HepG2 (cell line): ENCODE results near the gene TTC39C. TPM values are rescaled to one million over a fixed set of nuclear protein-coding genes. Genes with fewer than 3 reads are reported as not detected.

Source experiments
- AFF4 ChIP-seq: sonication (generic); formaldehyde crosslinking; IDR thresholded peaks from 2 replicates; pipeline ENCODE4 v1.4.0; 2020; ENCODE audit warnings: missing genetic modification reagents
- DR1 ChIP-seq: sonication (generic); formaldehyde crosslinking; IDR thresholded peaks from 2 replicates; pipeline ENCODE4 v1.8.0; 2021; ENCODE audit warnings: mild to moderate bottlenecking, missing genetic modification reagents, inconsistent platforms
- EHMT2 ChIP-seq: fragments of 200-600 bp; sonication (generic); IDR thresholded peaks from 2 replicates; pipeline ENCODE4 v1.7.0; 2017; ENCODE audit warnings: antibody characterized with exemption, low read depth, low read length, borderline replicate concordance
- GLI4 ChIP-seq: sonication (generic); formaldehyde crosslinking; IDR thresholded peaks from 2 replicates; pipeline ENCODE4 v1.5.1; 2020; ENCODE audit warnings: missing genetic modification reagents, mild to moderate bottlenecking, moderate library complexity, borderline replicate concordance
- HMGA1 ChIP-seq: sonication (generic); formaldehyde crosslinking; conservative IDR thresholded peaks from 2 replicates; pipeline ENCODE4 v1.4.0; 2020; ENCODE audit warnings: missing genetic modification reagents
- HOMEZ ChIP-seq: IDR thresholded peaks from 2 replicates; pipeline ENCODE4 v1.6.1; 2016; ENCODE audit warnings: low read depth
- ISL2 ChIP-seq: sonication (generic); formaldehyde crosslinking; IDR thresholded peaks from 2 replicates; pipeline ENCODE4 v1.5.0; 2020; ENCODE audit warnings: missing genetic modification reagents
- MTA1 ChIP-seq: sonication (generic); formaldehyde crosslinking; IDR thresholded peaks from 2 replicates; pipeline ENCODE4 v1.4.0; 2020; ENCODE audit warnings: missing genetic modification reagents, mild to moderate bottlenecking, borderline replicate concordance
- MXD1 ChIP-seq: sonication (generic); formaldehyde crosslinking; IDR thresholded peaks from 2 replicates; pipeline ENCODE4 v1.4.0; 2020; ENCODE audit warnings: mild to moderate bottlenecking, missing genetic modification reagents
- MZF1 ChIP-seq: sonication (generic); formaldehyde crosslinking; IDR thresholded peaks from 2 replicates; pipeline ENCODE4 v1.8.1; 2023; ENCODE audit warnings: mild to moderate bottlenecking, missing genetic modification reagents, borderline replicate concordance
- NCOA2 ChIP-seq: sonication (generic); formaldehyde crosslinking; IDR thresholded peaks from 2 replicates; pipeline ENCODE4 v1.8.0; 2022; ENCODE audit warnings: inconsistent platforms
- PHF21A ChIP-seq: sonication (generic); formaldehyde crosslinking; IDR thresholded peaks from 2 replicates; pipeline ENCODE4 v1.5.0; 2020; ENCODE audit warnings: mild to moderate bottlenecking, missing genetic modification reagents
- RAD51 ChIP-seq: fragments of 450-650 bp; IDR thresholded peaks from 2 replicates; pipeline ENCODE4 v1.6.1; 2016; ENCODE audit warnings: borderline replicate concordance
- SIX1 ChIP-seq: sonication (generic); formaldehyde crosslinking; IDR thresholded peaks from 2 replicates; pipeline ENCODE4 v1.4.0; 2020; ENCODE audit warnings: missing genetic modification reagents, borderline replicate concordance
- TRIM24 ChIP-seq: sonication (generic); formaldehyde crosslinking; IDR thresholded peaks from 2 replicates; pipeline ENCODE4 v1.8.0; 2022; ENCODE audit warnings: mild to moderate bottlenecking, missing genetic modification reagents
- ZBTB39 ChIP-seq: sonication (generic); formaldehyde crosslinking; IDR thresholded peaks from 2 replicates; pipeline ENCODE4 v1.5.0; 2020; ENCODE audit warnings: missing genetic modification reagents
- ZC3H13 ChIP-seq: sonication (generic); formaldehyde crosslinking; IDR thresholded peaks from 2 replicates; pipeline ENCODE4 v1.8.1; 2023; ENCODE audit warnings: mild to moderate bottlenecking, missing genetic modification reagents, moderate library complexity
- ZFP91 ChIP-seq: sonication (generic); formaldehyde crosslinking; IDR thresholded peaks from 2 replicates; pipeline ENCODE4 v1.9.0; 2022; ENCODE audit warnings: missing genetic modification reagents, mild to moderate bottlenecking, borderline replicate concordance
- ZNF430 ChIP-seq: sonication (generic); formaldehyde crosslinking; IDR thresholded peaks from 2 replicates; pipeline ENCODE4 v1.9.0; 2021; ENCODE audit warnings: mild to moderate bottlenecking, missing genetic modification reagents
- ZSCAN9 ChIP-seq: IDR thresholded peaks from 2 replicates; pipeline ENCODE4 v1.6.1; 2016; ENCODE audit warnings: borderline replicate concordance
- polyA plus RNA-seq, 8 experiments: library from polyadenylated mRNA; depleted of rRNA in 3 of 8; stranded (reverse) in 7 of 8; unstranded in 1 of 8; fragments of >200 nt; fragmentation: Illumina TruSeq in 4 of 8; extraction: Trizol in 4 of 8; gene quantifications; 2 replicates each; pipeline versions ENCODE4 v1.2.1 to v1.2.3, GENCODE V29; 2011 to 2016; ENCODE audit warnings: low read depth in 4 of 8, missing spikeins in 1 of 8, mixed read lengths in 1 of 8; ENCODE audit not compliant: insufficient read depth in 1 of 8
- total RNA-seq, 5 experiments: library from RNA; depleted of rRNA; stranded (reverse); fragments of >200 nt; fragmentation: Illumina TruSeq; extraction: Trizol; gene quantifications; 2 replicates each; pipeline ENCODE4 v1.2.3, GENCODE V29; 2016; ENCODE audit warnings: low read depth in 1 of 5

TTC39C gene
- total and polyA plus RNA-seq, 2 of the 13 experiments (the other 11 are each of a cell fraction or from before 2014, with no cell fraction given) = 19.1 to 25.9 TPM

- TF ChIP-seq AFF4 = no peak
- TF ChIP-seq SIX1 (CRISPR knock-in tag) = peak; percentile 35; the same call in 1 of the 2 replicates
- no peak for TF ChIP-seq RAD51
- TF ChIP-seq ISL2 (CRISPR knock-in tag) = peak; percentile 72; the same call in 1 of the 2 replicates
- TF ChIP-seq ZC3H13 (CRISPR knock-in tag) = no peak
- no peak for TF ChIP-seq MXD1 (CRISPR knock-in tag)
- peak; percentile 67; the same call in 1 of the 2 replicates for TF ChIP-seq NCOA2 (CRISPR knock-in tag)
- no peak for TF ChIP-seq MZF1 (CRISPR knock-in tag)
- no peak for TF ChIP-seq DR1 (CRISPR knock-in tag)
- peak; percentile 73; the same call in 1 of the 2 replicates for TF ChIP-seq MTA1
- peak; percentile 72; the same call in 1 of the 2 replicates for TF ChIP-seq ZSCAN9 (CRISPR knock-in tag)
- TF ChIP-seq HOMEZ (CRISPR knock-in tag) = peak; percentile 87
- no peak; the same call in 1 of the 2 replicates for TF ChIP-seq ZFP91
- TF ChIP-seq ZBTB39 (CRISPR knock-in tag) = no peak
- peak; percentile 41; the same call in 1 of the 2 replicates for TF ChIP-seq PHF21A (CRISPR knock-in tag)
- TF ChIP-seq HMGA1 (CRISPR knock-in tag) = no peak
- TF ChIP-seq ZNF430 (CRISPR knock-in tag) = no peak
- TF ChIP-seq TRIM24 (CRISPR knock-in tag) = no peak
- no peak for TF ChIP-seq EHMT2
- no peak for TF ChIP-seq GLI4 (CRISPR knock-in tag)
Measured at GRCh38 chr18:24075767-24076597, 61.4 kb downstream of the TTC39C start (continued).
